NCI-H2227 treated with DMSO at 0.1 percent for 48 hours (cell line): Measurements from ENCODE around the gene NKX3-2.

Experiments
- DNase-seq: peaks from one replicate; lab custom pipeline; 2025; lab: John Stamatoyannopoulos, UW

Gene NKX3-2

DNA sequence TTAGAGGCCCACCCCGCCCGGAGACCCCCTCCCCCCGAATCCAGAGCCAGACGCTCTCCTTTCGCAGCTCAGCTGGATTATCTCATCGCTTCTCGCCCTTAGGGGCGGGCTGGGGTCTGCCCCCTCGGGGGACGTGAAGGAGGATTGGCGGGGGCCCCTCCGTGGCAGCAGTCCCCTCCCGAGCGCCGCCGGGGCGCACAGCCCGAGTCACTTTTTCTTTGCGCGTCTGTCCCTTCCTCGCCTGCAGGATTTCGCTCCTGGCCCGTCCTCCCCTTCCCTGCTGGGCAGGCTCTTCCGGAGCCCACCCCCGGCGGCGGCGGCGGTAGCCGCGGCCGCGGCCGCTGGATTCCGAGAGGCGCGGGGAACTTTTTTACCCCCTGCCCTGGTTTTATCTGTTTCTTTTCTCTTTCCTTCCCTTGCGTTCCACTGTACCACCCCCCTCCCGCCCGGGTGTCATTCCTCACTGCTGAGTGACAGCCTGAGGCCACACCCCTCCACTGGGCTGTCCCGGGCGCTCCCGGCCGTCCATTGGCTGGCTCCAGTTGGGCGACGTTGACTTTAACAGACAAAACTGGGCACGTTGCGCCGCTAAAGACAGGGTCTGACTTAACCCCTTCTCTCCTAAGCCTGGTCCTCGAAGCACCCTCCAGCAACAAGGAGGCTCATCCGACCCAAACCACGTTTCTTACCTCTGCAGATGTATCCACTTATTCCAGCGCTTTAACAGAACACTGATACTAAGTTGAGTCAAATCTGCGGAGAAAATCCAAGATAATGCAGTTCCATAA lies 492 bp upstream of the NKX3-2 start:
- DNase-seq: peak; percentile 40

DNA sequence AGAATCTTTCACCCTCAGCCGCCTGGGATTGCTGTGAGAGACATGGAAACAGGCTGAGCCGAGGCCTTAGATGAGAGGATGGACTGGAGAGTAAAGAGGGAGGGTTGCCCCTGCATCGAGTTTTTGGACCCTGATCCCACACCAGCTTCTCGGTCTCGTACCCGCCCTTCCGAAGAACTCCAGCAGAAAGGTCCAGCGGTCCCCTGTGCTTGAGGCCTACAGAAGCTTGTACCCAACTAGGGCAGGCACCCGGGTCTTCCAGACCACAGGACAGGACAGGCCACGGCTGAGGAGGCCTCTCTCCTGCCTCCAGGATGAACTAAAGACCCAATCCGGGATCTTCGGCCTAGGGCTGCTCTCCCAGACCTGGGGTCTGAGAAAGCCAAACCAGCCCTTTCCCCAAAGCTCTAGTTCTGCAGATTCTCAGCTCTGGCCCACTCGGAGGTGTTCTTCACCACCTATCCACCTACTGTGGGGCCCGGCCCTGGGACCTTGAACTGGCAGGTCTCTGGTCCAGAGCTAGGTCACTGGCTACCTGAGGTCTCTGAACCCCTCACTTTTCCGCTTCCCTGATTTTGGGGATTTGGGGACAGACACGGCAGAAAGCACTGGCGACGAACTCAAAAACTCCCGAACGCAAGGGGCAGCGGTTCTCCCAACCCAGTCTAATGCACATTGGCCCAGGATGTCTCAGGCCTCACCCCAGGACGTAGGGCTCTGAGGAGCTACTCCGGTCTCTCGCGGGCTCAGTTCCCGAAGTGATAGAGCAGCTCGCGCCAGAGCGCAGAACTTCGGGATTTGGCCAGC lies 1.1 kb downstream of the NKX3-2 start:
- DNase-seq: no peak

DNA sequence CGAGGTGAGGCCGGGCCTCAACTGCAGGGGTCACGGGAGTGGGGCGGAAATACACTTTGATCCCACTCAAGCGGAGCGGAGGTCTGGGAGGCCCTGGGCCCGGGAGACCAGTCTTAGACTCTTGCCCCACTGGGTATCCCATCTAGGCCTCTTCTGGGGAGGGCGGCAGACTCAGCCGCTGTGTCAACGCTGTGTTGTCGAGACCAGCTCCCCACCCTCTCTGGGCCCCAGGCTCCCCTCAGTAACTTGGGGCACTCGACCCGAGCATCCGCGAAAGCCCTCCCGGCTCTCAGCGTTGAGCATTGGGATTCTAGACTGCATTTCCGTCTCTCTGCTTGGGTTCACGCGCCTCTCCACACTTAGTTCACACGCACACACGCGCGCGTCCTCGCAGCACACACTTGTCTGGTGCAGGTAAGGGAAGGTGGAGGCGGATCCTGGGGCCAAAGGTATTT lies 1.7 kb downstream of the NKX3-2 start:
- no peak for DNase-seq

DNA sequence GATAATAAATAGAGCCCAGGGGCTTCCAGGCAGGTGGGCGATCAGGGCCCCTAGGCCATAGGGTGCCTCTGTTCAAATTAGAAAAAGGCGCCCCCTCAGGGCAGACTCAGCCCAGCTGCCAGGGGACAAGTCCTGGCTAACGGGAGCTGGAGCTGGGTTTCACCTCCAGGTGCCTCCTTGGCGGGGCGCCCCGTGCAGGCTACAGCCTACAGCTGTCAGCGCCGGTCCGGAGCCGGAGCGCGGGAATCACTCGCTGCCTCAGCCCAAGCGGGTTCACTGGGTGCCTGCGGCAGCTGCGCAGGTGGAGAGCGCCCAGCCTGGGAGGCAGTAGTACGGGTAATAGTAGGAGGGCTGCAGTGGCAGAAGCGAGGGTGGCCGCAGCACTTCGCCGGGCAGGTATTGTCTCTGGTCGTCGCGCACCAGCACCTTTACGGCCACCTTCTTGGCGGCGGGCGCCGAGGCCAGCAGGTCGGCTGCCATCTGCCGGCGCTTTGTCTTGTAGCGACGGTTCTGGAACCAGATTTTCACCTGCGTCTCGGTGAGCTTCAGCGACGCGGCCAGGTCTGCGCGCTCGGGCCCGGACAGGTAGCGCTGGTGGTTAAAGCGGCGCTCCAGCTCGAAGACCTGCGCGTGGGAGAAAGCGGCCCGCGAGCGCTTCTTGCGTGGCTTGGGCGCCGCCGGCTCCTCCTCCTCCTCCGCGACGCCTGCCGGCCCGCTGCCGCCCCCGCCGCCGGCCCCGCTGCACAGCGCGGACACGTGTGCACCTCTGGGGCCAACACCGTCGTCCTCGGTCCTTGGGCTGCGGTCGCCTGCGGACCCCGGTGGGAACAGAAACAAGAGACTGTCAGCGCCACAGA lies 2.4 kb downstream of the NKX3-2 start:
- DNase-seq: no peak

DNA sequence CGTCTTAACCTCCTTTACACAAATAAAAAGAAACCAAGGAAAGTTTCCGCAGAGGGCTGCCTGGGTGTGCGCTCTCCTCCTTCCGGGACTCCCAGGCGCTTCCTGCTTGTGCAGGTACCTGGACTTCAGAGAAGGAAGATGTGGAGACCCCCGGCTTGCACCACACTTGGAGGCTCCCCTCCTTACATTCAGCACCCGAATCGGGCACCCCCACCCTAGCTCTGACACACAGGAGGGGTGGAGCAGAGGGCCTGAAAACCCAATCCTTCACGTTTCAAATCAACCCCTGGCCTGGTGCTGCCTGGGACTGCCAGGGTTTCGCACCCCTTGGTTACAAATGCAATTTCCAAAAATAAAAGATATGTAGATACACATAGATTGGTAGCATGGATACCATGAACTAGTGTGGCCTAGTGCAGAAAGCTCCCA lies 3.1 kb downstream of the NKX3-2 start:
- DNase-seq: no peak

DNA sequence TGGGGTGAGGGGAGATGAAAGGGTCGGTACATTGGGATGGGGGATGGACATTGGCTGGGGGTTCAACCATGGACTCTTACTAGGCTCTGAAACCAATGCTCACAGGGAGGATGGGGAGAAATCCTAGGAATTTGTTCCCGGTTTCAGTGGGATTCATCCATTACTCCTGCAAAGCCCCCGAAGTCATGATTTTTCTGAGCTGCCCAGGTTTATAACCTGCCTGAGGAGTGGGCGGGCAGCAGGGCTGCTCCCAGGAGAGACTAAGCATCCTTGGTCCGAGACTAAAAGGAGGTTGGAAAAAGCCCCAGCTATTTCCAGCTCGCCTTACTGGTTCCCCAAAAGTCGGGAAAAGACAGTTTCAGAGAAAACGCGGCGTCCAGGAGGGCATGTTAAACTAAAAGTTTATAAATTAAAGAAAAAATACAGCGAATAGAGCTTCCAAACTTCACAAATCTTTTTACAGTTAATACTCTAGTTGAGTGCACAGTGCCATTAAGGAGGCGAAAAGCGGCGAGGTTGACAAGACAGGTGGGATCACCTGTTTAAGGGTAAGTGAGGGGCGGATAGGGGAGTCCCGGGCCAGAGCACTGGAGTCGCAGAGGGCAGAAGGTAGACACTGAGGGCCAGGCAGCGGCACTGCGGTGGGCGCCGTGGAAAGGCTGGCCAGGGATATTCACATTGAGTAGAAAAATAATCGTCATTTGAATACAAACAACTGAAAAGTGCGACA lies 3.7 kb downstream of the NKX3-2 start:
- DNase-seq: no peak

DNA sequence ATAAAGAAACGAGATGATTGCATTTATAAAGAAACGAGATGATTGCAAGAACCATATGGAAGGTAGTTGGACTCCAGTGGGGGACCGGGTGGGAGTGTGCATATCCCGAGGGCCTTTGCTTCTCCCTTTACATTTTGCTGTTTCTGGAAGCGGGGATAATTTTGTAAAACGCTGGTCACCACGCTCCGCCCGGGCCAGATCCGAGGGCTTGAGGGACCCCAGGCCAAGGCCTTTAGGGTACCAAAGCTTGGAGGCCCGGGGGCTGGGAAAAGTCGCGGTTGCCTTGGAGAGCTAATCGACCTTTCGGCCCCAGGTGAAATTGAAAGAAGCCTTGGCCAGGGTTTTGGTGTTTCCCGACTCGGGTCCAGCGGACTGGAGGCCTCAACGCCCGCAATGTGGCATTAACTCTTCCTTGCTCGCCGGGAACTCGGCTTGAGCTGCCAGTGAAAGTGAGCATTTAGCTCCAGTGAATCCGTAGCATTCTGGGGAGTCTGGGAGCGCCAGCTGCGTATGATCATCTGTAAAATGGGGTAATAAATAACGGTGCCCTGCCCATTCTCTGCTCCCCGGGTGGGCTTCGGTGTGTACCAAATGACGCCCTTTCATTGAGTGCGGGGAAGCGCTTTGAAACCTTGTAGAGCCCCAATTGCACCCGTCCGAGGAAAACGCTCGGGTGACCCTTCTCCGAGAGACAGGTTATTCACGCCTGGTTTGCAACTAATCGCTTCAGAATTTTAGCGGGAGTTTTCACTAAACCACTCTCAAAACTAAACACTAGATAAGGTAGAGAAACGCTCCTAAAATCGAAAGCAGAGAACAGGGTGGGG lies 4.5 kb downstream of the NKX3-2 start:
- no peak for DNase-seq

DNA sequence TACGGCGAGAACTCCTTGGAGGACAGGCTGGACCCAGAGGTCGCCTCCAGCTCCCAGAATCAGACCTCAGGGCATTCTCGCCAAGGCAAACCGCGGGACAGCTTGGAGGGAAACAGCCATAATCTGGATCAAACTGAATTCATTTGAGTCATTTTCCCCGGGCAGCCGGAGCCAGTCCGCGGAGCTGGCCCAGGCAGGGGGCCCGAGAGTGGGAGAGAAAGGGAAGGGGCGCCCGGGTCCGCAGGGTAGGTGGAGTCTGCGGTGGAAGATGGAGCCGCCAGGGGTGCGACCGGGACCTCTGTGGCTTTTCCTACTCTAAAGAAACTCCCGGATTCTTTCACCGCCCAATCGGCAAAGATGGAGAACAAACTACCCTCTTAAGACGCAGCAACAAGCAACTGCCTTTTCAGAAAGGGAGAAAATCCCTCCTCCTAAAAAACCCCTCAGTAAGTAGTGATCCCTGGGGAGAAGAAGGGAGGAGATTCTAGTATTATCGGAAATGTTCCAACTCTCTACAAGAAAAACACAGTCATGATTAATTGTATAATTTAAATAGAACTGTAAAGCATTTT lies 5.2 kb downstream of the NKX3-2 start:
- DNase-seq: no peak

DNA sequence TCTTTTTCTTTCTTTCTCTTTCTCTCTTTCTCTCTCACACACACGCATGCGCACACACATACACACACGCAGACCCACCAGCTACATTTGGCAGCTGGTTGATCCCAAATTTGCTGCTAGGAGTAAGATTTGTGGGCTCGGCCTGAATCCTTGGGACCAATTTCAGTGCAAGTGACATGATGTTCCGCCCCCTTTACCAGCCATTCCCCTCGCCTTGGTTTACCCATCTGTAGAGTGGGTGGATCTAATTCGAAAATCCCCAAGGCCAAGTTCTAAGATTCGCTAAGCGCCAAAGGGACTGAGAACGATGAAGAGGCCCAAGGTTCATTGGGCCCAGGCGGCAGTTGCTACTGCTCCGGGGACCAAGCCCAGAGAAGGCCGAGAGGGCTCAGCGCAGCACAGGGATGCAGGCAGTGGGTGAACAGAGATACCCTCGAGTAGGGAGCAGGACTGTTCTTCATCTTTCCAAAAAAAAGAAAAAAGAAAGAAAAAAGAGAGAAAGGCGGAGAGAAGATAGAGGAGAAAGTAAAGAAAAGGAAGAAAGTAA lies 5.8 kb downstream of the NKX3-2 start:
- no peak for DNase-seq

DNA sequence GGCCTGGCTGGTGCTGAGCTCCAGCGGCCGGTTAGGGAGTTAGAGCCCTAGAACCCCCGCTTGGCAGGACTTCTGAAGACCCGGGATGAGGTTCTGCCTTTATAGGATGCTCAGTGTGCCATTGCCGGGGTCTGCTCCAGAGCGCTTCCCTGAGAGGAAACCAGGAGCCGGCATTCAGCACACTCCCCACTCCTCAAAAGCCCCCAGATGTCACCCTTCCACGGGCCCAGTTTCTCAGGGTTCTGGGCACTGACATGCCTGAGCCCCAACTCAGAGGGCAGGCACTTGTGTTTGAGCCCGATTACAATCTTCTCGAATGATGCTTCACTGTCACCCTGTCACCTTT lies 6.5 kb downstream of the NKX3-2 start:
- DNase-seq: no peak

DNA sequence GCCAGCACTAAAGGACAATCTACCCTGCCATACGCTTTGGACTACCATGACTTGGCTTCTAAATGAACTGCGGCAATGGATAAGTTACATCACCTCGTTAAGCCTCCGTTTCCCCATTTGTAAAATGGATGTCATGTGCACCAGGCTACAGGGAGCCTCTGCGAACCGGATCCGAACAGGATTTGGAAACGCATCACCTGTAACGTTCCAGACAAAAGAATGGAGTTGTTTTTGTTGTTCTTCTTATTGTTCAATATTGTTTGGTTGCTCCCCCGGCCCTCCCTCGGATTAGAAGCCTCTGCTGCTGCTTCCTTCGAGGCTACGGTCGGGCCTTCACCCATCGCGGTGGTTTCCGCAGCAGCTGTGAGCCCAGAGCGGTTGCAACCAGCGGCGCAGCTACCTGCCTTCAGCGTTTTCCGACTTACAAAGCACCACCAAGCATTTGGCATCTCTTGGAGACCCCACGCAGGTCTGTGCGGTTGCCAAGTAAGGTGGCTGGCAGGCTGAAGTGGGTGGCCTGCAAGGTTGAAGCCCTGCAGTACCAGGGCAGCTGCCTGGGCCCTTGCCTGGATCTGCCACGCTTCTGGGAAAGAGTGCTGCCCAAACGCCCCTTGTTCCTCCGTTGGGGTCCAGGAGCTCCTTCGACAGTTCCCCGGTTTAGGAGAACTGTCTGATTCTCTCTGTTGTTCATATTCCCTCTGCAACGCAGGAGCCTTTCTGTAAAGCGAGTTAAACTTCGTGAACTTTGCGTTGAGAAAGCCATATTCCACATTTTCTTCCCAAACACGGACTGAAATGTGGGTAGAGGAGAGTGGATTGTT lies 7.1 kb downstream of the NKX3-2 start:
- no peak for DNase-seq

DNA sequence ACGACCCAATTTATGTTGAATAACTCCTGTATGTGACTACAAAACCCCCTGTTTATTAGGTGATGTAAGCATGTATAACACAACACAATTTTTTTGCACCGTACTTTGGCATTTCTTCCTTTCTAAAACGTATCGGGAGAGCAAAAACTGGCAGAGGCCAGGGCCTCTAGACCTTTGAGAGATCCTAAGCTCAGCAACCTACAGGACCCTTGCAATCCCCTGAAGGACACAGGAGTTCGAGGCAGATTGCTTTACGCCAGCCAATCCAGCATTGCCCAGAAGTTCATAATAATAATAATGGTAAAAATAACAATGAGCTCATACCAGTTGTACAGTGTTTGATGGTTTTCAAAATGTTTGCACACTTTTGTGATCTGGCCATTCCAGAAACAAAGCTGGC lies 7.7 kb downstream of the NKX3-2 start:
- no peak for DNase-seq

DNA sequence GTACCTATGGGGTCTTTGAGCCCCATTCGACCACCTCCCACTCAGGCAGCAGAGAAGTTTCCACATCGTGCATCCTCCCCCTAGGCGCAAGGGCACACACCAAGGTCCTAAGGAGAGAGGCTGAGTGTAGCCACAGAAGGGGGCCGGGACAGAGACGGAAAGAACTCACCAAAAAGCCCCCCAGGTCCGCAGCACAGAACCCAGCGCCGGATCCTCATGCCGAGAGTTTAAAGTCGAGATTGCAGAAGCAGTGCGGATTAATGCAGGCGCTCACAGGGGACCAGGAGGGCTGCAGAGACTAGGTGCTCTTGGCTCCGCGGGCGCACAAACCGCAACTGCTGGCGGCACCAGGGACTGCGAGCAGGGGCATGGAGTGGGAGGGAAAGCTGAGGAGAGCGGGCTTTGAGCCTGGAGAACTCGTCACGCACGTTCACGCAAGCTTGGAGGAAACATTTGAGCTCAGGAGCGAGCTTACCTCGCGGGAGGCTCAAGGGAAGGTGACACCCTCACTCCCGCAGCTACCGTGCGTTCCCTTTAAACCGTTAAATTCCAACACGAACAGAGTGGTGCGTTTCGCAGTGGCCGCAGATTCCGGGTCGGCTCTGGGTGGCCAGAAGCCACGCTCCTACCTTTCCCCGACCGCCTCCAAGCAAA lies 8.5 kb downstream of the NKX3-2 start:
- DNase-seq: no peak

DNA sequence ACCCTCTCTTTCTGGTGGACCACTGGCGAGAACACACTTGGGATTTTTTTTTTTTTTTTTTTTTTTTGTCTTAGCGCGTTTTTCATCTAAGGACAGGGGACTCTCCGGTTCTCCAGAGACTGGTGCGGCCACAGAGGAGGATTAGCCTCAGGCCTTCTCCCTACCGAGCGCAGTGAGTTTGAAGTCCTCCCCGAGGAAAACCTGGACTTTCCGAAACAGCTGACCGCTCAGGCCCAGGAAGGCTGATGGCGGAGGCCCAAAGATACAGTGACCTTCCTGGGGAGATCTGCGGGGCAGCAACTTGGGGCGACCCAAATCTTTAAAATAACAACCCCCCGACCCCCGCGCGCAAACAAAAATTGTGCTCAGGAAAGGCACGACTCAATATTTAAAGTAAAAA lies 9.2 kb downstream of the NKX3-2 start:
- no peak for DNase-seq

DNA sequence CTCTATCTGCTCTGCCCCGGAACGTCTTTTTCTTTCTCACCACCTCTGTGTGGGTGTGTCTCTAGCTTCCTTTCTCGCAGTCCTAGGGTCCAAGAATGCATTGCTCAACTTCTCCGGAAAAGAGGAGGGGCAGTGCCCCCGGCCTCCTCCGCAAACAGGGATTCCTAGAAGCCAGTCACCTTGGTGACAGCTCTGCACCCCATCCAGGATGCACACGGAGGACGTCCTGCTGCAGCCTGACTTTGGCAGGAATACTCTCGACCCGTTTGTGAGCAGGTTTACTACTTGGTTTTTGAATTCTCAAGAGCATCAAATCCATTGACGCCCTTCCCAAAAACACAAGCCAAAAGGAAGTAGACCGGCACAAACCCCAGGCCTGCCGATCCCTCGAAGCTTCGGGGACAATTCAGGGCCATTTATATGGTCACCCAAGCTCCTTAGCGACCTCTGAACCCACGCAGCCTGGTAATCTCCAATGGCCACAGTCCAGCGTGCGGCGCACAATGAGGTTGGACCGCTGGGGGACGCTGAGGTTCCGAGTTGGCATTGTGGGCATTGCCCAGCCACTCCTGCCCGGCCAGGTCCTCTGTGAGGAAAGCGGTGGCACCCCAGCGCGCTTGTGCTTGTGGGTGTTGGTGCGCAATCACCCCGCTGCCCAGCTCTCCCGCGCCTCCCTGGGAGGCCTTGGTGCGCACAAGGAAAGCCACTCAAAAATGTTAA lies 9.8 kb downstream of the NKX3-2 start:
- no peak for DNase-seq

DNA sequence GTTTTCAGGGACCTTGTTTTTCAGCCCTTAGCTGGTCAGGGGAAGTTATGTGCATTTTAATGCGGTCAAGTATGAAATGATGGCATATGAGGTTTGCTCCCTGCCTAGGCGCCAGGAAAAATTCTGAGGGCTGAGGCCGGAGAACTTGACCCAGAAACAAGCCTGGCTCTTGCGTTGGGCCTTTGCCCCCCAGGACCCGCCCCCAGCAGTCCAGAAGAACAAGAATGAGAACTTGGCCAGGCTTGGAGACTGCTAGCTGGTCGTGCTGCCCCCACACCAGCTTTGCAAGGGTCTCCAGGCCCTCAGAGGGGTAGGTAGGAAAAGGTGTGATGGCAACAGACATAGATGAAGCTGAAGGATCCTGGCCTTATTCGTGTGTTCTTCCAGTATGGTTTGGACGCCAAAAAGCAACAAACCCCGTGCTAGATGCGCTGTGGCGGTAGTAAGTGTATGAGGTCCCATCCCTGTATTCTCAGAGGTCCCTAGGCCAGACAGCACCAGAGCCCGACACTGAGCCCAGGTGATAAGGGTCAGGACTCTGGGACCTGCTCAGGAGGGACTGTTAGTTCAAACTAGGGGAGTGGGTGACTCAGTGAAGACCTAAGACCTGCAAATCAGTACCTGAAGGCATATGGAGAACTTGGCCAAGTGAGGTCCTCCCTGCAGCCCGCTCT lies 10.5 kb downstream of the NKX3-2 start:
- DNase-seq: no peak

DNA sequence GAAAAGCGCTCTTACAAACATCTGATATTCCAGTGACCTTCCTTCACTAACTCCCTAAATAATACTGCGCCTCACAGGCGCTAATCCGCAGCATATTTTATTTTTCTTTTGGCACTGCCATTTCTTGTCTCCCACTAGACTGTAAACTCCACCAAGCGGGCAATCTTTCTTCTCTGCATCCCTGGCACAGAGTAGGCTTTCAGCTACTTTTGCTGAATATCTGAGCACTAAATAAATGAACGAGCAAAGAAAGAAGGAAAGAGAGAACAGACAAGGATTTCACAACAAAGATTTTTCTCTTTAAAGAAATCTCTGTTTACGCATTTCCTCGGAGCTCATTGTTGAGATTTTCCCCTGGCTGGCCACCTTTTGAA lies 12.7 kb downstream of the NKX3-2 start:
- no peak for DNase-seq
